ENCODE measurements around the gene FCF1.

DNA sequence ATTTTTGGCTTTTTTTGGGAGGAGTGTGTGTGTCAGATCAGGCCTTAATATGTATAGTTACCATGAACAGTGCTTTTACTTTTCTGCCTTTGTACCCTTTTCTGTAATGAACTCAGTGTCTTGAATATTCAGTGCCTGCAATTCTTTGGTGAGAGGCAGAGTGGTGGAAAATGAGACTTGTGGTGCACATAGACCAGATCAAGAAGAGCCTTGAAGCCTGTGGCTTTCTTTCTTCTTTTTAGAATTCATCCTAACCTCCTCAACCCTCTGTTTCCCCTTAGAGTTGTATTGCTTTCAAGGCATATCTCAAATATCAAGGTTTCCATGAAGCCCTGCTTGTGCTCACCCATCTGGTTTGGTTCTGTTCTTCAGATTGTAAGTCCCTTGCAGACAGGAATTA lies 52.8 kb downstream of the FCF1 start:
- TF ChIP-seq NKRF (IDR thresholded peaks at IDR 0.05; ENCODE audit: borderline replicate concordance): no peak
- TF ChIP-seq SMARCA4 (IDR thresholded peaks at IDR 0.05): no peak
- no peak for TF ChIP-seq RCOR1 (IDR thresholded peaks at IDR 0.05; ENCODE audit: borderline replicate concordance in 1 of 2, low read depth in 2 of 2, low read length in 2 of 2)
- no peak for TF ChIP-seq ZZZ3 (IDR thresholded peaks at IDR 0.05)
- TF ChIP-seq, protein P1, sequence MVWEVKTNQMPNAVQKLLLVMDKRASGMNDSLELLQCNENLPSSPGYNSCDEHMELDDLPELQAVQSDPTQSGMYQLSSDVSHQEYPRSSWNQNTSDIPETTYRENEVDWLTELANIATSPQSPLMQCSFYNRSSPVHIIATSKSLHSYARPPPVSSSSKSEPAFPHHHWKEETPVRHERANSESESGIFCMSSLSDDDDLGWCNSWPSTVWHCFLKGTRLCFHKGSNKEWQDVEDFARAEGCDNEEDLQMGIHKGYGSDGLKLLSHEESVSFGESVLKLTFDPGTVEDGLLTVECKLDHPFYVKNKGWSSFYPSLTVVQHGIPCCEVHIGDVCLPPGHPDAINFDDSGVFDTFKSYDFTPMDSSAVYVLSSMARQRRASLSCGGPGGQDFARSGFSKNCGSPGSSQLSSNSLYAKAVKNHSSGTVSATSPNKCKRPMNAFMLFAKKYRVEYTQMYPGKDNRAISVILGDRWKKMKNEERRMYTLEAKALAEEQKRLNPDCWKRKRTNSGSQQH (CRISPR knock-in tag; IDR thresholded peaks at IDR 0.05): no peak
- TF ChIP-seq CTCF (IDR thresholded peaks at IDR 0.05 in 2 of 3, conservative IDR thresholded peaks at IDR 0.05 in 1 of 3; ENCODE audit: insufficient read depth in 2 of 3, low read depth in 1 of 3, low read length in 3 of 3): no peak
- TF ChIP-seq POLR2AphosphoS5 (IDR thresholded peaks at IDR 0.05; ENCODE audit: control insufficient read depth, insufficient read depth, low read depth, low read length): no peak
- no peak for TF ChIP-seq TARDBP (IDR thresholded peaks at IDR 0.05)
- no peak for TF ChIP-seq WHSC1 (IDR thresholded peaks at IDR 0.05; ENCODE audit: low read length)
- no peak for TF ChIP-seq YY1 (IDR thresholded peaks at IDR 0.05; ENCODE audit: borderline replicate concordance in 1 of 3, control insufficient read depth in 1 of 3, extremely low read depth in 1 of 3, insufficient read depth in 3 of 3, insufficient read length in 1 of 3, insufficient replicate concordance in 2 of 3, low read depth in 1 of 3, low read length in 2 of 3)
- TF ChIP-seq SIN3A (IDR thresholded peaks at IDR 0.05; ENCODE audit: borderline replicate concordance in 2 of 2, control insufficient read depth in 1 of 2, low read depth in 2 of 2, low read length in 2 of 2): no peak
- no peak for TF ChIP-seq NFIC (IDR thresholded peaks at IDR 0.05)
